OCI-LY1 (cell line): Measurements from ENCODE around the gene TANC1.

Source experiments
- H2AFZ ChIP-seq: fragments of 200-600 bp; sonication (generic), shearing (Covaris generic); 2 replicates; pipeline ENCODE4 v1.6.0; 2014; ENCODE audit warnings: antibody characterized with exemption, mild to moderate bottlenecking, low read length
- H3F3A ChIP-seq: fragments of 200-600 bp; sonication (generic), shearing (Covaris generic); 2 replicates; pipeline ENCODE4 v1.6.0; 2014; ENCODE audit warnings: mild to moderate bottlenecking, antibody characterized with exemption, low read length, moderate library complexity; ENCODE audit not compliant: insufficient read depth
- H3K27ac ChIP-seq: fragments of 200-600 bp; sonication (generic); 2 replicates; pipeline ENCODE4 v1.5.1; 2014; ENCODE audit warnings: low read length, mixed run types, mild to moderate bottlenecking, low read depth; ENCODE audit not compliant: poor library complexity, severe bottlenecking
- H3K27me3 ChIP-seq: fragments of 200-600 bp; sonication (generic); 2 replicates; pipeline ENCODE4 v1.6.0; 2014; ENCODE audit warnings: antibody characterized with exemption, mild to moderate bottlenecking, low read length, moderate library complexity; ENCODE audit not compliant: insufficient read depth
- H3K36me3 ChIP-seq: fragments of 200-600 bp; sonication (generic); 2 replicates; pipeline ENCODE4 v1.6.1; 2014; ENCODE audit warnings: mild to moderate bottlenecking, antibody characterized with exemption, low read length, moderate library complexity, mixed read lengths; ENCODE audit not compliant: insufficient read depth
- H3K4me1 ChIP-seq: fragments of 200-600 bp; sonication (generic); 2 replicates; pipeline ENCODE4 v1.5.1; 2014; ENCODE audit warnings: mild to moderate bottlenecking, low read length, moderate library complexity; ENCODE audit not compliant: insufficient read depth, severe bottlenecking
- H3K4me2 ChIP-seq: fragments of 200-600 bp; sonication (generic), shearing (Covaris generic); 2 replicates; pipeline ENCODE4 v1.6.1; 2014; ENCODE audit warnings: low read length
- H3K4me3 ChIP-seq: fragments of 200-600 bp; sonication (generic); 2 replicates; pipeline ENCODE4 v1.5.1; 2014; ENCODE audit warnings: low read length, low read depth, mild to moderate bottlenecking, mixed read lengths; ENCODE audit not compliant: poor library complexity, severe bottlenecking
- H3K79me2 ChIP-seq: fragments of 200-600 bp; shearing (Covaris generic); 2 replicates; pipeline ENCODE4 v1.6.1; 2016; ENCODE audit warnings: mixed run types, low read length, mixed read lengths; ENCODE audit not compliant: insufficient read depth
- H3K9ac ChIP-seq: fragments of 200-600 bp; sonication (generic), shearing (Covaris generic); 2 replicates; pipeline ENCODE4 v1.6.1; 2014; ENCODE audit warnings: mild to moderate bottlenecking, low read length, mixed read lengths
- H3K9me2 ChIP-seq: fragments of 200-600 bp; sonication (generic), shearing (Covaris generic); 2 replicates; pipeline ENCODE4 v1.6.1; 2014; ENCODE audit warnings: low read depth, mild to moderate bottlenecking, low read length, mixed read lengths
- H3K9me3 ChIP-seq: fragments of 200-600 bp; shearing (Covaris generic); 2 replicates; pipeline ENCODE4 v1.6.1; 2014; ENCODE audit warnings: low read length, mixed read lengths
- H4K20me1 ChIP-seq: fragments of 200-600 bp; sonication (generic), shearing (Covaris generic); 2 replicates; pipeline ENCODE4 v1.6.0; 2016; ENCODE audit warnings: mild to moderate bottlenecking, low read length; ENCODE audit not compliant: insufficient read depth
- CTCF ChIP-seq: fragments of 200-600 bp; sonication (generic), shearing (Covaris generic); IDR thresholded peaks from 2 replicates; pipeline ENCODE4 v1.5.1; 2017; ENCODE audit warnings: mild to moderate bottlenecking, antibody characterized with exemption, low read length, moderate library complexity, mixed read lengths
- EZH2 ChIP-seq: fragments of 200-600 bp; sonication (generic), shearing (Covaris generic); IDR thresholded peaks from 2 replicates; pipeline ENCODE4 v1.8.0; 2017; ENCODE audit warnings: borderline replicate concordance, mixed run types, mild to moderate bottlenecking, antibody characterized with exemption, low read length, moderate library complexity, mixed read lengths

Gene TANC1

GRCh38 chr2:159084384-159085370 lies 116.2 kb downstream of the TANC1 start:
- Histone ChIP-seq H3K36me3 (no peaks in the 10 kb centered on the region), H3K79me2 (no peaks in the 10 kb centered on the region), H3K27ac (no peak overlapping the region), H3K4me2 (no peak overlapping the region), H4K20me1 (no peaks in the 10 kb centered on the region), H3K4me1 (peaks cover 9% of the 10 kb centered on the region), H3K9me3 (no peaks in the 10 kb centered on the region), H3F3A (no peaks in the 10 kb centered on the region), H3K9me2 (no peaks in the 10 kb centered on the region), H2AFZ (no peak overlapping the region), H3K27me3 (no peaks in the 10 kb centered on the region), H3K4me3 (no peak overlapping the region), H3K9ac (no peak overlapping the region)
- TF ChIP-seq CTCF: no peak
- TF ChIP-seq EZH2: no peak

GRCh38 chr2:159086342-159086741 lies 117.9 kb downstream of the TANC1 start:
- Histone ChIP-seq H3K27ac (no peak overlapping the region), H3K79me2 (no peaks in the 10 kb centered on the region), H3K9ac (no peak overlapping the region), H3K9me2 (no peaks in the 10 kb centered on the region), H3K4me3 (no peak overlapping the region), H3K4me1 (peaks cover 25% of the 10 kb centered on the region), H3K27me3 (no peaks in the 10 kb centered on the region), H3K4me2 (no peak overlapping the region), H4K20me1 (no peaks in the 10 kb centered on the region), H3K36me3 (no peaks in the 10 kb centered on the region), H3F3A (no peaks in the 10 kb centered on the region), H2AFZ (no peak overlapping the region), H3K9me3 (no peaks in the 10 kb centered on the region)
- TF ChIP-seq CTCF (no peak), EZH2 (no peak)

- Histone ChIP-seq H2AFZ (no peak overlapping the region), H3K27me3 (no peaks in the 10 kb centered on the region), H3K79me2 (no peaks in the 10 kb centered on the region), H3K27ac (no peak overlapping the region), H3K9me2 (no peaks in the 10 kb centered on the region), H3K9ac (no peak overlapping the region), H3K4me2 (no peak overlapping the region), H3K4me3 (no peak overlapping the region), H3K4me1 (peaks cover 30% of the 10 kb centered on the region), H3K9me3 (no peaks in the 10 kb centered on the region), H4K20me1 (no peaks in the 10 kb centered on the region), H3K36me3 (no peaks in the 10 kb centered on the region), H3F3A (no peaks in the 10 kb centered on the region)
- TF ChIP-seq EZH2 (no peak), CTCF (no peak)
Measured at GRCh38 chr2:159086826-159087225, 118.4 kb downstream of the TANC1 start.
